DOHH2 (cell line): ENCODE data around the gene ZBTB7C.

Experiments used
- H3F3A ChIP-seq: fragments of 200-600 bp; sonication (generic), shearing (Covaris generic); 2 replicates; pipeline ENCODE4 v1.6.0; 2016; ENCODE audit warnings: antibody characterized with exemption, mild to moderate bottlenecking; ENCODE audit not compliant: control insufficient read depth, insufficient read depth
- H3K27ac ChIP-seq: fragments of 200-600 bp; sonication (generic); 2 replicates; pipeline ENCODE4 v1.5.1; 2014; ENCODE audit warnings: low read depth, mild to moderate bottlenecking, low read length, moderate library complexity
- H3K27me3 ChIP-seq: fragments of 200-600 bp; sonication (generic); 2 replicates; pipeline ENCODE4 v1.6.1; 2014; ENCODE audit warnings: mild to moderate bottlenecking, low read length, mixed read lengths; ENCODE audit not compliant: control insufficient read depth
- H3K36me3 ChIP-seq: fragments of 200-600 bp; sonication (generic); 2 replicates; pipeline ENCODE4 v1.6.1; 2014; ENCODE audit warnings: mild to moderate bottlenecking, low read length, moderate library complexity, mixed read lengths; ENCODE audit not compliant: control insufficient read depth
- H3K4me1 ChIP-seq: fragments of 200-600 bp; sonication (generic); 2 replicates; pipeline ENCODE4 v1.6.1; 2014; ENCODE audit warnings: mild to moderate bottlenecking, low read length, mixed read lengths; ENCODE audit not compliant: control insufficient read depth
- H3K4me2 ChIP-seq: fragments of 200-600 bp; sonication (generic); 2 replicates; pipeline ENCODE4 v1.6.0; 2014; ENCODE audit warnings: mild to moderate bottlenecking, low read length, moderate library complexity
- H3K4me3 ChIP-seq: fragments of 200-600 bp; sonication (generic); 2 replicates; pipeline ENCODE4 v1.5.1; 2014; ENCODE audit warnings: mild to moderate bottlenecking, low read length, mixed read lengths
- H3K79me2 ChIP-seq: fragments of 200-600 bp; sonication (generic); 2 replicates; pipeline ENCODE4 v1.6.1; 2014; ENCODE audit warnings: mild to moderate bottlenecking, low read length, mixed read lengths; ENCODE audit not compliant: control insufficient read depth
- H3K9me2 ChIP-seq: fragments of 200-600 bp; sonication (generic); replicated peaks from 2 replicates; pipeline ENCODE4 v1.6.1; 2014; ENCODE audit warnings: mild to moderate bottlenecking, low read length, mixed read lengths; ENCODE audit not compliant: control insufficient read depth
- H3K9me3 ChIP-seq: fragments of 200-600 bp; sonication (generic); 2 replicates; pipeline ENCODE4 v1.6.1; 2014; ENCODE audit warnings: antibody characterized with exemption, low read length, mixed read lengths; ENCODE audit not compliant: control insufficient read depth, insufficient read depth
- H4K20me1 ChIP-seq: fragments of 200-600 bp; sonication (generic); 2 replicates; pipeline ENCODE4 v1.6.0; 2014; ENCODE audit warnings: low read depth, mild to moderate bottlenecking, antibody characterized with exemption, low read length, moderate library complexity; ENCODE audit not compliant: control insufficient read depth, insufficient read depth
- CTCF ChIP-seq: fragments of 200-600 bp; sonication (generic); IDR thresholded peaks from one replicate; pipeline ENCODE4 v1.5.1; 2014; ENCODE audit warnings: antibody characterized with exemption, mild to moderate bottlenecking, low read depth, low read length; ENCODE audit not compliant: poor library complexity, severe bottlenecking
- EZH2phosphoT487 ChIP-seq: fragments of 200-600 bp; sonication (generic); IDR thresholded peaks from 2 replicates; pipeline ENCODE4 v1.6.1; 2017; ENCODE audit warnings: borderline replicate concordance, mild to moderate bottlenecking, antibody characterized with exemption, low read length, moderate library complexity, mixed read lengths

ZBTB7C gene

DNA sequence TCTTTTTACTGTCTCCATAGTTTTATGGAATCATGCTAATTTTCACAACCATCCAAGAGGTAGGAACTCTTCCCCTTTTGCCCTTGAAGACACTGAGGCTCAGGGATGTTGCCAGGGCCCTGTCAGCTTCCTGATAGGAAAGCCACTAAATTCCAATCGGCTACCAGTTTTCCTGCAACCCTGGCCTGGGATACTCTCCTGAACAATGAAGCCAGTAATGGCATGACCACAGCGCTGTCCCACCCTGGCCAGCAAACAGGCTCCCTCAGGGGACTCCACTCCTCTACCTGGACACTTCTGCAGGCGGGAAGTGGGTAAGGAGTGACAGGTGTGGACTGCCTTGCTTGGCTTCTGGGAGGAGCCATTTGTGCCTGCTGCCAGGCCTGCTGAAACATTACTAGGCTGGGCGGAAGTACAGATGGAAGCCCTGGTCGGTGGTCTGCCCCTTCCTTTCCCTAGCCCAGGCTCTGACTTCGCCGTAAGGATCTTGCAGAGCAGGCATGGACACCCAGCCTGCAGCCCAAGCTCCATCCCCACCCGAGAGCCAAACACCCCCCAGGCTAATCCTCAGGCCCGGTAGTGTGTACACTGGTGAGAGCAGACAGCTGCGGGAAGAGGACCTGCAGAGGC lies 400.0 kb downstream of the ZBTB7C start:
- Histone ChIP-seq H3K4me1 (peaks cover 14% of the 10 kb centered on the region), H3K27ac (no peak overlapping the region), H3K9me2 (no peaks in the 10 kb centered on the region), H3K27me3 (peaks cover 13% of the 10 kb centered on the region), H3F3A (no peaks in the 10 kb centered on the region), H3K4me2 (no peak overlapping the region; the same call in 1 of the 2 replicates), H3K4me3 (no peak overlapping the region), H3K79me2 (no peaks in the 10 kb centered on the region), H3K9me3 (no peaks in the 10 kb centered on the region), H4K20me1 (no peaks in the 10 kb centered on the region), H3K36me3 (no peaks in the 10 kb centered on the region)
- TF ChIP-seq EZH2phosphoT487: no peak
- TF ChIP-seq CTCF: no peak

DNA sequence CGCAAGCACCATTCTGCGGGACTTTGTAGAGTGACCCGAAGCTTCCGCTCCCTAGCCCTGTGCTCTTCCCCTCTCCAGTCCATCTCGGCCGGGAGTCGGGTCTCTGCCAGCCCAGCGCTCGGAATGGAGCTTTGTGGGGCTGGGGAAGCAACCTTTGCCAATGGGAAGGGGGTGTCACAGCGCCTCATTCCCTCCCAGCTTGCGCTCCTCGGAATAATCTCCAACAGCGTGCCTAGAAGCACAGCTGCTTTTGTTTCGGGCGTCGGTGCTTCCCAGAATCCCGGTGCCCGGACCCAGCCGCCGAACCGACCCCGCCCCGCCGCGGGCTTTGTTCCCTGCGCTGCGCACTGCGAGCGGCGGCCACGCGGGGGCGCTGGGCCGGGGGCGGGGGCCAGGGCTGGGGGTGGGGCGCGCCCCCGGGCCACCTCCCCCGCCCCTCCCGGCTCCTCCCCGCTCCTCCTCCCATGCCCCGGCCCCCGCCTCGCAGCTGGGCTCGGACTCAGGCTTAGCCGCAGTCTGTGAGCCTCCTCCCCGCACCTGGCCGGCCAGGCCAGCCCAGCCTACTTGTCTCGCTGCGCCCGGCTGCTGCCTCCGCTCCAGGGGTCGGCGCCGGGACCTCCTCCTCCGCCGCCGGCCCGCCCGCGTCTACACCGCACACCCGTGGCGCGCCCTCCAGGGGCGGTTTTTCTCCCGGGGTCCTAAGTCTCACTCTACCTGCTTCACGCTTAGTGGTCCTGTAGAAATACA lies 401.1 kb downstream of the ZBTB7C start:
- Histone ChIP-seq H3K4me1 (peaks cover 17% of the 10 kb centered on the region), H4K20me1 (no peaks in the 10 kb centered on the region), H3K9me3 (no peaks in the 10 kb centered on the region), H3K27me3 (peaks cover 6% of the 10 kb centered on the region), H3K27ac (no peak overlapping the region), H3K4me2 (peak overlapping the region; percentile 80), H3F3A (no peaks in the 10 kb centered on the region), H3K4me3 (peak overlapping the region; percentile 68), H3K9me2 (no peaks in the 10 kb centered on the region), H3K36me3 (no peaks in the 10 kb centered on the region), H3K79me2 (no peaks in the 10 kb centered on the region)
- TF ChIP-seq CTCF: peak; percentile 27
- TF ChIP-seq EZH2phosphoT487: no peak

- Histone ChIP-seq H3K9me3 (no peaks in the 10 kb centered on the region), H4K20me1 (no peaks in the 10 kb centered on the region), H3K27me3 (peaks cover 6% of the 10 kb centered on the region), H3K9me2 (no peaks in the 10 kb centered on the region), H3K36me3 (no peaks in the 10 kb centered on the region), H3K4me1 (peaks cover 17% of the 10 kb centered on the region), H3K27ac (no peak overlapping the region), H3F3A (no peaks in the 10 kb centered on the region), H3K79me2 (no peaks in the 10 kb centered on the region), H3K4me2 (no peak overlapping the region), H3K4me3 (no peak overlapping the region)
- TF ChIP-seq EZH2phosphoT487 (no peak), CTCF (no peak)
Measured at GRCh38 chr18:48007381-48007780, 401.8 kb downstream of the ZBTB7C start.
